ENCODE measurements around the gene EEF2. TPM values are rescaled to one million over a fixed set of nuclear protein-coding genes. Genes with fewer than 3 reads are reported as not detected.
"Not testable (repeated sequence)": the region's sequence is repeated elsewhere in the genome, so short reads cannot be mapped to it uniquely, and the experiment has no call there.

EEF2 gene
- total and polyA plus RNA-seq, 4 donors, result 244 to 1,090 (median 818) TPM

- Histone ChIP-seq H3K27ac (ENCODE audit: low read depth in 1 of 2, low read length in 2 of 2) (no peak overlapping the region), H3K4me3 (ENCODE audit: low read depth in 1 of 3, low read length in 3 of 3) (no peak overlapping the region), H3K9ac (ENCODE audit: low read depth in 1 of 2, low read length in 2 of 2) (no peak overlapping the region), H3K27me3 (ENCODE audit: control insufficient read depth in 4 of 4, insufficient read depth in 4 of 4, low read length in 3 of 4) (no peaks in the 10 kb centered on the region), H3K4me1 (ENCODE audit: control insufficient read depth in 4 of 4, insufficient read depth in 4 of 4, low read length in 3 of 4) (no peaks in the 10 kb centered on the region), H3K36me3 (ENCODE audit: control insufficient read depth in 4 of 4, insufficient read depth in 3 of 4, low read depth in 1 of 4, low read length in 3 of 4) (no peaks in the 10 kb centered on the region), H3K9me3 (ENCODE audit: control insufficient read depth in 4 of 4, low read length in 3 of 4) (no peaks in the 10 kb centered on the region)
- 83% methylated on average over 11 of the region's 11 CpGs for WGBS
- TF ChIP-seq ATF3 (IDR thresholded peaks at IDR 0.05), result no peak
- TF ChIP-seq SP1 (IDR thresholded peaks at IDR 0.05), result no peak
- TF ChIP-seq FOXA2 (IDR thresholded peaks at IDR 0.05), result no peak
- DNase-seq (ENCODE audit: low spot score), result no peak
Observed at GRCh38 chr19:3944018-3944721, 41.1 kb downstream of the EEF2 start.

GRCh38 chr19:3942790-3943409, 42.4 kb downstream of the EEF2 start:
- Histone ChIP-seq H3K4me1 (ENCODE audit: control insufficient read depth in 4 of 4, insufficient read depth in 4 of 4, low read length in 3 of 4) (no peaks in the 10 kb centered on the region), H3K27ac (ENCODE audit: low read depth in 1 of 2, low read length in 2 of 2) (no peak overlapping the region), H3K9me3 (ENCODE audit: control insufficient read depth in 4 of 4, low read length in 3 of 4) (no peaks in the 10 kb centered on the region), H3K4me3 (ENCODE audit: low read depth in 1 of 3, low read length in 3 of 3) (no peak overlapping the region), H3K9ac (ENCODE audit: low read depth in 1 of 2, low read length in 2 of 2) (no peak overlapping the region), H3K36me3 (ENCODE audit: control insufficient read depth in 4 of 4, insufficient read depth in 3 of 4, low read depth in 1 of 4, low read length in 3 of 4) (no peaks in the 10 kb centered on the region), H3K27me3 (ENCODE audit: control insufficient read depth in 4 of 4, insufficient read depth in 4 of 4, low read length in 3 of 4) (no peaks in the 10 kb centered on the region)
- WGBS, result 83% methylated on average over 8 of the region's 8 CpGs
- TF ChIP-seq GABPA (IDR thresholded peaks at IDR 0.05 in 1 of 2, conservative IDR thresholded peaks at IDR 0.05 in 1 of 2) (no peak), TAF1 (conservative IDR thresholded peaks at IDR 0.05) (no peak), REST (IDR thresholded peaks at IDR 0.05) (no peak), FOXA1 (IDR thresholded peaks at IDR 0.05) (no peak), ATF3 (IDR thresholded peaks at IDR 0.05) (no peak), CTCF (IDR thresholded peaks at IDR 0.05; ENCODE audit: low read depth, low read length, missing input control) (no peak), FOXA2 (IDR thresholded peaks at IDR 0.05) (no peak), EGR1 (IDR thresholded peaks at IDR 0.05; ENCODE audit: low read depth in 2 of 2) (no peak), SP1 (IDR thresholded peaks at IDR 0.05) (no peak), RXRA (IDR thresholded peaks at IDR 0.05) (no peak), ZBTB33 (IDR thresholded peaks at IDR 0.05) (no peak), JUND (IDR thresholded peaks at IDR 0.05) (no peak), NR2F2 (IDR thresholded peaks at IDR 0.05) (no peak), HNF4G (IDR thresholded peaks at IDR 0.05) (no peak), RAD21 (IDR thresholded peaks at IDR 0.05) (no peak), MAX (IDR thresholded peaks at IDR 0.05) (no peak)
- no peak for DNase-seq (ENCODE audit: low spot score)

GRCh38 chr19:3938300-3938950, 46.8 kb downstream of the EEF2 start:
- H3K4me3 ChIP-seq (ENCODE audit: low read depth in 1 of 3, low read length in 3 of 3); DNase-seq (ENCODE audit: low spot score); H3K4me1 ChIP-seq (ENCODE audit: control insufficient read depth in 4 of 4, insufficient read depth in 4 of 4, low read length in 3 of 4); H3K9me3 ChIP-seq (ENCODE audit: control insufficient read depth in 4 of 4, low read length in 3 of 4); H3K9ac ChIP-seq (ENCODE audit: low read depth in 1 of 2, low read length in 2 of 2); H3K27me3 ChIP-seq (ENCODE audit: control insufficient read depth in 4 of 4, insufficient read depth in 4 of 4, low read length in 3 of 4); H3K36me3 ChIP-seq (ENCODE audit: control insufficient read depth in 4 of 4, insufficient read depth in 3 of 4, low read depth in 1 of 4, low read length in 3 of 4); H3K27ac ChIP-seq (ENCODE audit: low read depth in 1 of 2, low read length in 2 of 2): not testable (repeated sequence)
- 92% methylated on average over 22 of the region's 22 CpGs for WGBS
